SKM-1 (cell line): ENCODE results near the gene KIT.

ENCODE experiments used
- DNase-seq: peaks from one replicate; lab custom pipeline; 2025; ENCODE audit not compliant: unreplicated experiment; lab: John Stamatoyannopoulos, UW

The KIT gene

DNA sequence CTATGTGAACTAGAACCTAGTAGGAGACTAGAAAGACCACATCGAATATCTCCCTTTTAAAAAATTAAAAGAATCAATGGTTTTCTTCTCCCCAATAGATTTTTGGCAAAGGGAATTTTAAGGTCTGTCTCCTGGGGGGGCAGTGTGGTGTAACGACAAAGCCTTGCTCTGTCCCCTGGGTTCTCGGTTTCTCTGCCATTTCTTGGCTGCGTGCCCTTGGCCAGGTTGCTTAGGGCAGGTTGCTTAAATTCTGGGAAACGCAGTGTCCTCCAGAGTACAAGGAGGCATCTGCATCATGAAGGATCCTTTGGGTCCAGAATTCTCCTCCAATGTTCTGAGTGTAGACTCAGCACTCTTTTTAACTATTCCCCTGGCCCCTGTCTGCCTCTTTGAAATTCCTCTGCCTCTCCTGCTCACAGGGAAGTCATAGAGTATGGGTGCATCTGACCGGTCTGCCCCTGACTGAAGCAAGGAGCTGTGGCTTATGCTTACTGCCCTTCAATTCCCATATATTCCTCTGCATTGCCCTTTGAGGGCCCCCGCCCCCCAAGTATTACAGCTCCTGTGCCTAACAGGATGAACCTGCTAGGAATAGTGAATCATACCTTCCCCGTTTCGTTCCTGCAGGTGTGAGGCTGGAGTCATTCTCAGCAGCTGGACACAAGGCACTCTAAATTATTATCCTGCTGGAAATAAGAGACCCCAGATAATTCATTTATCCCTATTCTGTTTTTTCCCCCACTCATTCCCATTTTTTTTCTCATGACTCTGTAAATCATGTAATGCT is 2.2 kb downstream of the KIT start:
- DNase-seq: no peak

- no peak for DNase-seq
Measured at GRCh38 chr4:54660591-54660990, 2.8 kb downstream of the KIT start.

DNA sequence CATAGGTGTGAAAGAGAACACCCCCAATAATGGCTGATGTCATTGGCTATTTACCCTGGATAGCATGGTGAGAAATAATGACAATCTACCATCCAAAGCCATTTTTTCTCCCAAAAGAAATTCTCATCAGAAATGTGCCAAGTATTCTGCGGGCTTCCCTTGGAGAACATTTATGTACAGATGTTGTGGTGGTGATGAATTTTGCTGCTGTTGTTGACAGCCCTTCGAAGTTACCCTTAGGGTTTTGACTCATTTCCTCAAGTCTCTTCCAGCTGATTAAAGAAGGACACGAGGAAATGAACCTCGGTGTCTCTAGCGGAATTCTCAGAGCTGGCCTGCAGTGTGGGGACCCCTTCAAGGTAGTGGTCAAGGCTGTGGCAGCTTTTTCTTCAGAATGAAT is 3.4 kb downstream of the KIT start:
- DNase-seq: no peak

GRCh38 chr4:54661686-54662085 is 3.9 kb downstream of the KIT start:
- no peak for DNase-seq

GRCh38 chr4:54662123-54662522 is 4.4 kb downstream of the KIT start:
- no peak for DNase-seq

DNA sequence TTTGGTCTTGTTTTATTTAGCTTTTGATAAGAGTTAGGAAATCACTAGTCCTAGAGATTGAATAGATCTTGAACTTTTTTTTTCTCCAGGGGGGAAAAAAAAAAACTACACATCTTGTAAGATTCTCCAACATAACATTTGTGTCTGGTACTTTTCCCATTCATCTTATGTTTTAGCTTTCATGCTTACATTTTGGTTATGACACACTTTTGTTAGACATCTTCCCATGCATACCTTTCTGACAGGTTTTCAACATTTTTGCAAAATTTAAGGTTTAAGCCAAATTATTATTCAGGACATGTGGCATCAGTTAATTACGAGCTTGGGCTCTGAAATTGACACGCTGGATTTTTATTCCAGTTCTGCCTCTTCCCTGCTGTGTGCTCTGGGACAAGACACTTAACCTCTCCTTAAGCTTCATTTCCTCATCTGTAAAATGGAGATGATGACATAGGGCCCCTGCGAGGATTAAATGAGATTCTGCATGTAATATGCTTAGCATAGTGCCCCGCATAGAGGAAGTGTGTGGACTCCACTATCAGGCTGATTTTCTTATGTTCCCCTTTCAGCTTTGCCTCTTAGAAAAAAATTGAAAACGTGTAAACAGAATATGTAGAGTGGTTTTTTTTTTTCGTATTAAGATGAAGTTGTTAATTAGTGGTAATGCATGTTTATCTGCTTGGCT is 5.3 kb downstream of the KIT start:
- DNase-seq: peak; percentile 68

DNA sequence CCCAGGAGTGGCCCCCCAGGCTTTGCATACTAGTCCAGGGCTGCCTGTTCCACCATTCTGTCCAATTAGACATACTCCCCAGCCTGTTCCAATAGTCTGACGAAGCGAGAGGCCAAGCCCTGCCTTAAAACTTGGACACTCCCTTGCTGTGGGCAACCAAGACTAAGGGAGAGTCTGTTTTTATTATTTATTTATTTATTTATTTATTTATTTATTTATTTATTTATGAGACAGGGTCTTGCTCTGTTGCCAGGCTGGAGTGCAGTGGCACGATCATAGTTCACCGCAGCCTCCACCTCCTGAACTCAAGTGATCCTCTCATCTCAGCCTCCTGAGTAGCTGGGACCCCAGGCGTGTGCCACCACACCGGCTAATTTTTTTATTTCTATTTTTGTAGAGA is 6.6 kb downstream of the KIT start:
- no peak for DNase-seq

DNA sequence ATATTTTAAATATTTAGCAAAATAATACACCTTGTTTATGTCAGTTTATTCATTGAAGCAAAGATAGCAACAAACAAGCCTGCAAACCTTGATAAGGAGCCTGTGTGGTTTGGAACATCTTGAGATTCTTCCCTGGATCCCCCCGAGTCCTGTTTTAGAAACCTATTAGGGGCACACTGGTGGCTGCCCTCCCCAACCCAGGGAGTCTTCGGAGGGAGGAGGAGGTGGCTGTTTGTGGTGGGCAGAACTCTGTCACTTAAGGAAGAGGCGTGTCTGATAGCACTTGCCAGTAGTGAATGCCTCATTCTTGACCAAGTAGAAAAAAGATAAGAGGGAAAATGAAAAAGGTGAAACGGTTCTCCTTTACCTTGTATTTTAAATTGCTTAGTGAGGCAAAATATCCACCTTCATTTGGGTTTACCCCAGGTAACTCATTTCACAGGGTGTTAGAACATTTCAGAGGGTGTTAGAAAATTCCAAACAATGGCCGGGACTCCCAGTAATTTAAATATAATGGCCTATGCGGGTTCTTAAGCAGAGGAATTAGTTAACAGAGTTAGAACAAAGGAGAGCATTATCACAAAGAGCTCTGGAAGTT is 10.4 kb downstream of the KIT start:
- DNase-seq: no peak

DNA sequence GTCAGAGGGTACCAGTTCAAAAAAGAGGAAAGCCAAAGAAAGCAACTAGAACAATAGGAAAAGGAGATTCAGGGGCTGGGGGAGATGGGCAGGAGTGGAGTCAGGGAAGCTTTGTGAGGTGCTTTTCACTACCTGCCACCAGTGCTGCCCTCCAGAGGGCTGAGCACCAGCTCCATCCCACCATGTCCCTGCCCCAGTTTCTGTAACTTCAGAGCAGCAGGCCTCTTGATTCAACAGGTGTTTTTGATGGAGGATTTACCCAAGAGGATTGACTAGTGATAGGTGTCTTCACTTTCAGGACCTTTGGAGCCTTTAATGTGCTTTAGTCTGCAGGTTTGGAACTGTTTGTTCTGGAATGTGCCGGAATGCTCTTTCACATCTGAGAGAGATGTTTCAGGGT is 12.1 kb downstream of the KIT start:
- DNase-seq: no peak

- no peak for DNase-seq
Measured at GRCh38 chr4:54675721-54676461, 18.1 kb downstream of the KIT start.

GRCh38 chr4:54676658-54677057 is 18.9 kb downstream of the KIT start:
- no peak for DNase-seq

GRCh38 chr4:54677416-54677815 is 19.7 kb downstream of the KIT start:
- no peak for DNase-seq

- no peak for DNase-seq
Measured at GRCh38 chr4:54677853-54678650, 20.3 kb downstream of the KIT start.

- no peak for DNase-seq
Measured at GRCh38 chr4:54678826-54679225, 21.1 kb downstream of the KIT start.

- DNase-seq: no peak
Measured at GRCh38 chr4:54679813-54680212, 22.1 kb downstream of the KIT start.

GRCh38 chr4:54683616-54684346 is 26.0 kb downstream of the KIT start:
- peak; percentile 71 for DNase-seq

DNA sequence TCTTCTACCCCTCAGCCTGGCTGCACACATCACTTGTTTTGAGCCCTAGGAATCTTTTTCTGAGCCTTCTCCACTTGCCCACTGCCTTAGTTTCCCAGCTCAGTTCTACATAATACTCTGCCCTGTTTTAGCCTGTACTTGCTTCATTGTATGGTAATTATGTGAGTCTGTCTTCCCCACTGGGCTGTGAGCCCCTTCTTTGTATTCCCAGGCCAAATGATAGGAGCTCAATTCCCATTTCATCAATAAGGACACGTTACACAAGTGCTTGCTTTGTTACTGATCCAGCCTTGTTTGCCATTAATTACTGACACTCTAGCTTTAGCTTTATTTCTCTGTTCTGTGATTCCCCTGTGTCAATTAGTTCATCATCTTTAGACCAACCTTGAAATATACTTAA is 28.1 kb downstream of the KIT start:
- no peak for DNase-seq

- DNase-seq: peak; percentile 97
Measured at GRCh38 chr4:54687887-54688841, 30.4 kb downstream of the KIT start.

GRCh38 chr4:54695337-54695736 is 37.6 kb downstream of the KIT start:
- no peak for DNase-seq
